GM21619 (cell line): ENCODE measurements around the gene OR8J3.
"Not testable (repeated sequence)": the region's sequence is repeated elsewhere in the genome, so short reads cannot be mapped to it uniquely, and the experiment has no call there.

ENCODE experiments used
- ATAC-seq: cut with Tn5 transposase; IDR thresholded peaks from one replicate; pipeline ENCODE4 v1.9.1; 2021; ENCODE audit not compliant: unreplicated experiment

OR8J3 gene, protein sequence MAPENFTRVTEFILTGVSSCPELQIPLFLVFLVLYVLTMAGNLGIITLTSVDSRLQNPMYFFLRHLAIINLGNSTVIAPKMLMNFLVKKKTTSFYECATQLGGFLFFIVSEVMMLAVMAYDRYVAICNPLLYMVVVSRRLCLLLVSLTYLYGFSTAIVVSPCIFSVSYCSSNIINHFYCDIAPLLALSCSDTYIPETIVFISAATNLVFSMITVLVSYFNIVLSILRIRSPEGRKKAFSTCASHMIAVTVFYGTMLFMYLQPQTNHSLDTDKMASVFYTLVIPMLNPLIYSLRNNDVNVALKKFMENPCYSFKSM

DNA sequence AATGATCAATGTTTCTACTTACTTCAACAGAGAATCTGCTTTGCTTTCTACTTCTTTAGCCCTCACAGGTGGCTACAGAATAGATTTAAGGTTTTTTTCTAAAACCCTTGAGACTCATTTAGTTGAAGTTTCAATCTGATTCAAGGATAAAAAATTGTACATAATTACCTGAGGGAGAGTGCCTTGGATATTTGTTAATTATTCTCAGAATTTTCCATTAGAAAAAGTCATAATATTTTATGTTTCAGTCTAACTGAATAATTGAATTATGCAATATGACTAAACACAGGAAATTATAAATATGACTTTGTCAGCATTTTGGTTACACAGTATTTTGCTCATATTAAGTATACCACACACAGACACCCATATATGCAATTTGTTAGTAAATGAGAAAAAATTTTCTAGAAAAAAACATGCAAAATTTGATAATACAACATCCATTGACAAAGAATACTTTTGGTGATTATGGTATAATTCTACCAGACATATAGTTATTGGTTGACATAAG lies at the start of gene OR8J3:
OR8J3 (minus strand) TSS at position 51 of the 511 bp plus-strand sequence. CDS start 2,483 bp downstream, outside the sequence.
- no peak for ATAC-seq

DNA sequence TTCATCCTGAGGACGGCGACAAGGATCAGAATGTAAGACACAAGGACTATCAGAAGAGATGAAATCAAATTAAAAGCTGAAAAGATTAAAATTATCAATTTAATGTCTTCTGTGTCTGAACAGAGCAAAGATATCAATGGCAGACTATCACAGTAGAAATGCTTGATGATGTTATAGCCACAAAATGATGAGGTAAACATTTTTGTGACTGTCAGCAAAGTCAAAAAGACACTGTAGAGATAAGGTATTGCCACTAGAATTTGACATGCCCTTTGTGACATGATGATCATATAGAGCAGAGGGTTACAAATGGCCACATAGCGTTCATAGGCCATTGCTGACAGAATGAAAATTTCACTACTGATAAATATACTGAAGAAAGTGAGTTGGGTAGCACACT lies 48.6 kb upstream of the OR8J3 start:
- ATAC-seq = no peak

DNA sequence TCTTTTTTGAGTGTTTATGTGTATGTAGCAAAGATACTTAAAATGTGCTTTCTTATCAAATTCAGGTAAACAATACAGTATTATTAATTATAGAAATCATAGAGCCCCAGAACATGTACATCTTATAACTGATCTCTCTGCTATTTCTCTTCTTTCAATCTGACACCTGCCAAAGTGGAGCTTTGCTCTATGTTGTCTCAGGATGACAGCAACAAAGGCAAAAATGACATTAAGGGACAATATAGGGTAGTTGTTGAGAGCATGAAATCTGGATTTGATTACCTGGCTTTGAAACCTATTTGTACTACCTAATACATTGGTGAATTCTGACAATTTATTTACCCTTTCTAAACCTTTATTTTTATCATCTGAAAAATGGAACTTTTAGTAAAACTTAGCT lies 43.5 kb upstream of the OR8J3 start:
- no peak for ATAC-seq

DNA sequence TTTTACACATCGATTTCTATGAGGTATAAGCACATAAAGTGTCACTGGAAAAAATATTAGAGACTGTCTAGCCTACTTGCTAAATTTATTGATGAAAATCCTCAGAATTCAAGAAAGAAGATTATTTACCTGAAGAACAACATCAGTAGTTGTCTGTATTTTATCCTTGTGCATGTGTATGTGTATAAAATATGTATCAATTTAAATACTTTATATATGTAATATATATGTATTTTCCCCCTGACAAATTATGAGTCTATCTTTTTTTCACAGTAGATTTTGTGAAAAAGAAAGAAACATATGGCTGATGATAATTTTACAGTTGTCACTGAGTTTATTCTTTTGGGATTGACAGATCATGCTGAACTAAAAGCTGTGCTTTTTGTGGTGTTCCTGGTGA lies 36.3 kb upstream of the OR8J3 start, which contains the start of gene OR5J2:
OR5J2 (plus strand) TSS at position 301 of the 400 bp plus-strand sequence; CDS start at position 301, 0 bp downstream.
- no peak for ATAC-seq

DNA sequence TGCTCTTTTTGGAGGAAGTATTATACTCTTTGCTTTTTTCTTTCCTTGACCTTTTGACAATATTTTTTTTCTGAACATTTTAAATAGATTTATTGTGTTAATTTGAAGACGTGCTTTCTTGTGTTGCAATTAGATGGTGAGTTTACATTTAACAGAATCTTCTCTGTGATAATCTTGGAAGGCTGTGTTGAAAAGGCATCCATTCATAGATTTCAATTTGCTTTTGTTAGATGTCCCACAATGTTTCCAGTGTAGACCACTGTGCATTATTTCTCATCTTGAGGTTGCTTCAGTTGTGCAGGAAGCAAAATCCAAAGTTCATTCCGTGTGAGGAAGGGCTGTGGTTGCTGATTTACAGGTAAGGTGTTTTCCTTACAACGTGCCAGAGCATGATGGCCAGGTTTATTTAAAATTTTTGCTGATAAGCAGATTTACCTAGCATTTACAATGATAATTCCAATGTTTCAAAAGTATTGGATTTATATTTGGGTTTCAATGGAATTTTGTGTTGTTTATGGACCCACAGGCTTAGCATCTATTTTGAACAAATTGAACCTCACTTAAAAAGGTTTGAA lies 32.3 kb upstream of the OR8J3 start:
- ATAC-seq = no peak

DNA sequence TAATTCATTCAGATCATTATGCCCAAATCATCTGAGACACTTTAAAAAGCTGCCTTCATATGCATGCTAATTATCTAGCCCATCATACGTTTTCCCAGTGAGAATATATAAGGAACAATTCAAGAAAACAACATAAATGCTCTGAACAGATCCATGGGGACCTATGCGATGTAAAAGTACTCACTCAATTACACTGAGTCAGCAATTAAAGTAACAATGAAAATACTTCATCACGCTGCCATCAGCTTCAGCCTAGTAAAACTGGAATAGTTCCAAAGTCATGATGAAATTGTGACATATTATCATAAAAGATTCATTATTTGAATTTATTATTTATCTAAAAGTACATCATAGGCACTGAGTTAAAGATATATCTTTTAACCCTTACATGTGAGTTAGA lies 23.8 kb upstream of the OR8J3 start:
- no peak for ATAC-seq

DNA sequence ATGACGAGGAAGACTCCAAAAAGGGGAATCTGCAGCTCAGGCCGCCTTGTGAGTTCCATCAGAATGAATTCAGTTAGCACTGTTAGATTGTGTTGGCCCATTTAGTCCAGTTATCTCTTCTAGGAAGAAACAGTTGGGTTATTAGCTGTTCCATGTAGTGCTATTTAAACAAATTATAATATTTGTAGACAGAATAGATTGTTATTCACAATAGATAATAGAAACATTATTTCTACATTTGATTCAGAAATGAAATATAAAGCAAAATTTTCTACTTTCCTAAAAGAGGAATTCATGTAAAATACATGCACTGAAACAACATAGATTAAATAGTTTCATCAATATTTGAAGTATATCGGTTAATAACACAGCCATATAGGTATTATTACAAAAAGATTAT lies 20.2 kb upstream of the OR8J3 start, which contains the start of gene OR8K5:
OR8K5 (minus strand) TSS at position 101 of the 400 bp plus-strand sequence; CDS start at position 101, 0 bp downstream.
- no peak for ATAC-seq

DNA sequence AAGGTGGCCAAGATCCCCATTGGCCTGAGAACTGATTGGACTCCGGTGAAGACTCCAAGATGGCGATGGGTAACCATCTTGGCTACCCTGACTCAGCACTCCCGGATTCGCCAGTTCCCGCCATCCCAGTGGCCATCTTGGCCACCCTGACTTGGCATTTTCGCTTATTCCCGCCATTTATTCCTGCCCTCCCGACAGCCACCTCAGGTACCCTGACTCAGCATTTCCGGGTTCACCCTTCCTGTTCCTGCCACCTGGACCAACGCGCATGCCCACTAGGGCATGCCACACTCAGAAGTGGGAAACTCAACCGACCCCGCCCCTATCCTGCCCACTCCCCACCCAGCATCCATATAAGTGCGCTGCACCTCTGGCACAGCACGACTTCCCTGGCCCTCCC lies 12.3 kb upstream of the OR8J3 start:
- no peak for ATAC-seq

DNA sequence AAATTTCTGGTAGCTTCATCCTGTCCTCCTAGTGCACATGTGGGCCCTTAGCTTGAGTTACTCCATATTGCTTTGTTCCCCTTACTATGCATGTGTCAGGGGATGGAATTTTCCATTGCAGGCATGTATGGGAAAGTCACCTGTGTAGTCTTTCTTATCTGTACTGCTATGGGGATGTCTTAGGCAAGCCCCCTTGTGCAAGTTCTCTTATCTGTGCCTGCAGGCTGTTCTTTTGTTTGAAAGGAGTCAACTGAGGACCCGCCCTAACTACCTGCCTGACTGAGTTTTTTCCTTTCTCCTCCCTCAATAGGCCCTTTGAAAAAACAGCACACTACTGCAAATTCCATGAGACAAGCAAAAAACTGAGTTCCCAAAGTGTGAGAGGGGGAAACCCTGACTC lies 11.4 kb upstream of the OR8J3 start:
- ATAC-seq = no peak

DNA sequence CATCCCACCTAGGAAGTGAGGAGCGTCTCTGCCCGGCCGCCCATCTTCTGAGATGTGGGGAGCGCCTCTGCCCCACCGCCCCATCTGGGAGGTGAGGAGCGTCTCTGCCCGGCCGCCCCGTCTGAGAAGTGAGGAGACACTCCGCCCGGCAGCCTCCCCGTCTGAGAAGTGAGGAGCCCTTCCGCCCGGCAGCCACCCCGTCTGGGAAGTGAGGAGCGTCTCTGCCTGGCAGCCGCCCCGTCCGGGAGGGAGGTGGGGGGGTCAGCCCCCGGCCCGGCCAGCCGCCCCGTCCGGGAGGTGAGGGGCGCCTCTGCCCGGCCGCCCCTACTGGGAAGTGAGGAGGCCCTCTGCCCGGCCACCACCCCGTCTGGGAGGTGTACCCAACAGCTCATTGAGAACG lies 3.7 kb upstream of the OR8J3 start:
- ATAC-seq = not testable (repeated sequence)

DNA sequence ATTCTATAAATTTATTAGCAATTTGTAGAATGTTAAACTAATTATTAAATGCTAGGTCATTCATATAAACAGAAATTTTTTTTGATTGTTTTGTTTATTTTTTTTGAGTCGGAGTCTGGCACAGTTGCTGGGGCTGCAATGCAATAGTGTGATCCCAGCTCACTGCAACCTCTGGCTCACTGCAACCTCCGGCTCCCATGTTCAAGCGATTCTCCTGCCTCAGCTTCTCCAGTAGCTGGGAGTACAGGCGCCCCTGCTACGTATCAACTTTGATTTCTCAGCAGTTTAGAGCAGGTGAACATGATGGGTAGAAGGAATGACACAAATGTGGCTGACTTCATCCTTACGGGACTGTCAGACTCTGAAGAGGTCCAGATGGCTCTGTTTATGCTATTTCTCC lies 17.9 kb downstream of the OR8J3 start, which contains the start of gene OR8H3:
OR8H3 (plus strand) TSS at position 301 of the 400 bp plus-strand sequence; CDS start at position 301, 0 bp downstream.
- ATAC-seq = no peak

DNA sequence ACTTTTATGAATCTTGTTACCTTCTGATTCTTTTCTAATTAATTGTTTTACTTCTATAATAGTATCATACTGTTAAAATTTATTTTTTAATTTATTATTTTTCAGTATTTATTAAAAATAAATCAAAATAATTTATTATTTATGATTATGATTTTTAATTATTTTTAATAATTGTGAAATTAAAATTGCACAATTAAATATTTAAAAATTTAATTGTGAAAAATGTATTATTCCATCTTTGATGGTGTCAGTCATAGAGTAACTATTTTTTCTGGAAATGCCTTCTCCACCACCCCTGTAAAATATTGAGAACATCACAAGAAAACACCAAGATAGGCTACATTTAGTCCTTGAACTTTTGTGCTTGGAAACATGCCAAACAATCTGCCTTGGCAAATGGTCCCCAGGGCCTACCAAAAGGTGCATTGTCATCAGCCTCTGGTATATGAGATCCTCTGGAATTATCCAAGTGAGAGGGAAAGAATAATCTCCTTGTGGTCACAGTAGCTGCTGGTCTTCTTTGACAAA lies 36.7 kb downstream of the OR8J3 start, which contains the start of gene OR8H2:
OR8H2 (plus strand) TSS at position 478 of the 528 bp plus-strand sequence. CDS start 1,356 bp downstream, outside the sequence.
- ATAC-seq = no peak

DNA sequence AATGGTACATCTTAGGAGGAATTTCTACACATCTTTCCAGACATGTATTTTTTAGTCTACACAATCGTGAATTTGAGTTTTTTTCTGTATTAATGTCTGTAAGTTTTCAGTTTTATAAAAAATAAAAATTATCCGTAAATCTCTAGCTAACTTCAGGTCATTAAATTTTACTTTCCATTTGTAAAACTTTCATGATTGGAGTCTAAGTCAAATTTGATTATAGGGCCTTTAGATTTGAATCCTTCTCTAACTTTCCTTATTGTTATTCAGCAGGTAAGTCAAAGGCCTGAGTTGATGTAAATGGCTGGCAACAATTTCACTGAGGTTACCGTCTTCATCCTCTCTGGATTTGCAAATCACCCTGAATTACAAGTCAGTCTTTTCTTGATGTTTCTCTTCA lies 47.0 kb downstream of the OR8J3 start, which contains the start of gene OR8I2:
OR8I2 (plus strand) TSS at position 301 of the 400 bp plus-strand sequence; CDS start at position 301, 0 bp downstream.
- ATAC-seq = no peak

DNA sequence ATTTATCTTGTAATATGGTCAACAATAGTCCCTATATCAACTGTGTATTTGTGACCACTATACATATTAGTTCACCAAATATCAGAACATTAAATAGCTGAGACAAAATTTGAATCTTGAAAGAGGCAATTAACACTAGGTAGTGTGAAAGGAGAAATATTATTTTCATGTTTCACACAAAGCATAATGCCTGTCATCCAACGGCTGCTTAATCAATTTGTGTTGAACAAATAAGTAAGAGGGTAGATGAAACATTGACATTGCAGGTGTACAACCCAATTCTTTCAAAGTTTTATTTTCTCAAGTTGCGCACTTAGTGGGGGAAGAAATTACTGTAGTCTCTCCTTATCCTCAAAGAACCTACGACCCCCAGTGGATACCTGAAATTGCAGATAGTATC lies 50.3 kb downstream of the OR8J3 start:
- ATAC-seq = no peak
